ENCODE results near the gene GPC6.

Gene GPC6

GRCh38 chr13:94168783-94169453, 942.3 kb downstream of the GPC6 start:
- TF ChIP-seq CTCF (IDR thresholded peaks at IDR 0.05; ENCODE audit: poor library complexity, severe bottlenecking) = no peak
- ATAC-seq (ENCODE audit: low read depth) (no peak), DNase-seq (ENCODE audit: low spot score) (no peak)
- H3K27ac ChIP-seq (ENCODE audit: poor library complexity, severe bottlenecking) = no peak overlapping the region
- H3K9me3 ChIP-seq (ENCODE audit: severe bottlenecking) = no peaks in the 10 kb centered on the region
- H3K36me3 ChIP-seq (ENCODE audit: low read depth) = no peaks in the 10 kb centered on the region
- no peaks in the 10 kb centered on the region for H3K4me1 ChIP-seq (ENCODE audit: insufficient read depth, poor library complexity, severe bottlenecking)
- no peak overlapping the region for H3K4me3 ChIP-seq (ENCODE audit: severe bottlenecking)
- H3K27me3 ChIP-seq (ENCODE audit: insufficient read depth, poor library complexity, severe bottlenecking) = no peaks in the 10 kb centered on the region

GRCh38 chr13:94169454-94170144, 943.0 kb downstream of the GPC6 start:
- no peak for TF ChIP-seq CTCF (IDR thresholded peaks at IDR 0.05; ENCODE audit: poor library complexity, severe bottlenecking)
- Histone ChIP-seq H3K27ac (ENCODE audit: poor library complexity, severe bottlenecking) (no peak overlapping the region), H3K36me3 (ENCODE audit: low read depth) (no peaks in the 10 kb centered on the region), H3K4me1 (ENCODE audit: insufficient read depth, poor library complexity, severe bottlenecking) (no peaks in the 10 kb centered on the region), H3K4me3 (ENCODE audit: severe bottlenecking) (no peak overlapping the region), H3K9me3 (ENCODE audit: severe bottlenecking) (no peaks in the 10 kb centered on the region), H3K27me3 (ENCODE audit: insufficient read depth, poor library complexity, severe bottlenecking) (no peaks in the 10 kb centered on the region)
- ATAC-seq (ENCODE audit: low read depth) = no peak
- no peak for DNase-seq (ENCODE audit: low spot score)

GRCh38 chr13:94170145-94170571, 943.6 kb downstream of the GPC6 start:
- Histone ChIP-seq H3K9me3 (ENCODE audit: severe bottlenecking) (no peaks in the 10 kb centered on the region), H3K27me3 (ENCODE audit: insufficient read depth, poor library complexity, severe bottlenecking) (no peaks in the 10 kb centered on the region), H3K36me3 (ENCODE audit: low read depth) (no peaks in the 10 kb centered on the region), H3K4me1 (ENCODE audit: insufficient read depth, poor library complexity, severe bottlenecking) (no peaks in the 10 kb centered on the region), H3K27ac (ENCODE audit: poor library complexity, severe bottlenecking) (no peak overlapping the region), H3K4me3 (ENCODE audit: severe bottlenecking) (no peak overlapping the region)
- ATAC-seq (ENCODE audit: low read depth) (no peak), DNase-seq (ENCODE audit: low spot score) (no peak)
- TF ChIP-seq CTCF (IDR thresholded peaks at IDR 0.05; ENCODE audit: poor library complexity, severe bottlenecking) = no peak

GRCh38 chr13:94172416-94172815, 945.8 kb downstream of the GPC6 start:
- H3K4me3 ChIP-seq (ENCODE audit: severe bottlenecking) = no peak overlapping the region
- no peaks in the 10 kb centered on the region for H3K9me3 ChIP-seq (ENCODE audit: severe bottlenecking)
- H3K36me3 ChIP-seq (ENCODE audit: low read depth) = no peaks in the 10 kb centered on the region
- no peaks in the 10 kb centered on the region for H3K4me1 ChIP-seq (ENCODE audit: insufficient read depth, poor library complexity, severe bottlenecking)
- no peak overlapping the region for H3K27ac ChIP-seq (ENCODE audit: poor library complexity, severe bottlenecking)
- TF ChIP-seq CTCF (IDR thresholded peaks at IDR 0.05; ENCODE audit: poor library complexity, severe bottlenecking) = no peak
- ATAC-seq (ENCODE audit: low read depth) = no peak
- H3K27me3 ChIP-seq (ENCODE audit: insufficient read depth, poor library complexity, severe bottlenecking) = no peaks in the 10 kb centered on the region
- DNase-seq (ENCODE audit: low spot score) = no peak

- no peak for ATAC-seq (ENCODE audit: low read depth)
- Histone ChIP-seq H3K4me3 (ENCODE audit: severe bottlenecking) (no peak overlapping the region), H3K27me3 (ENCODE audit: insufficient read depth, poor library complexity, severe bottlenecking) (no peaks in the 10 kb centered on the region), H3K9me3 (ENCODE audit: severe bottlenecking) (no peaks in the 10 kb centered on the region), H3K27ac (ENCODE audit: poor library complexity, severe bottlenecking) (no peak overlapping the region), H3K4me1 (ENCODE audit: insufficient read depth, poor library complexity, severe bottlenecking) (no peaks in the 10 kb centered on the region), H3K36me3 (ENCODE audit: low read depth) (no peaks in the 10 kb centered on the region)
- DNase-seq (ENCODE audit: low spot score) = no peak
- peak; percentile 18 for TF ChIP-seq CTCF (IDR thresholded peaks at IDR 0.05; ENCODE audit: poor library complexity, severe bottlenecking)
These were observed 946.8 kb downstream of the GPC6 start for GRCh38 chr13:94173312-94173854.
